Skeletal muscle tissue (tissue), 4 donors: ENCODE measurements around the gene MARS1. TPM values are rescaled to one million over a fixed set of nuclear protein-coding genes. Genes with fewer than 3 reads are reported as not detected.
"Not testable (repeated sequence)": the region's sequence is repeated elsewhere in the genome, so short reads cannot be mapped to it uniquely, and the experiment has no call there.

Experiments
- H3K27ac ChIP-seq: one replicate; pipeline ENCODE4 v1.7.0; 2013; ENCODE audit warnings: mild to moderate bottlenecking, low read depth, low read length, inconsistent platforms
- H3K27me3 ChIP-seq, 3 donors: one replicate each; pipeline ENCODE4 v1.7.0; 2013; ENCODE audit warnings: low read length in 3 of 3; ENCODE audit not compliant: control insufficient read depth in 3 of 3, insufficient read depth in 3 of 3
- H3K36me3 ChIP-seq, 3 donors: one replicate each; pipeline ENCODE4 v1.7.0; 2013; ENCODE audit warnings: low read length in 3 of 3; ENCODE audit not compliant: control insufficient read depth in 3 of 3, insufficient read depth in 3 of 3
- H3K4me1 ChIP-seq, 3 donors: one replicate each; pipeline ENCODE4 v1.7.0; 2013; ENCODE audit warnings: low read length in 3 of 3, mild to moderate bottlenecking in 3 of 3; ENCODE audit not compliant: control insufficient read depth in 3 of 3, insufficient read depth in 3 of 3
- H3K4me3 ChIP-seq, 3 donors: one replicate each; pipeline ENCODE4 v1.7.0; 2013; ENCODE audit warnings: low read length in 3 of 3
- H3K9ac ChIP-seq, 3 donors: one replicate each; pipeline ENCODE4 v1.7.0; 2013; ENCODE audit warnings: low read length in 3 of 3, mild to moderate bottlenecking in 3 of 3, moderate library complexity in 2 of 3, low read depth in 1 of 3
- H3K9me3 ChIP-seq, 3 donors: one replicate each; pipeline ENCODE4 v1.7.0; 2013; ENCODE audit warnings: low read length in 3 of 3; ENCODE audit not compliant: control insufficient read depth in 3 of 3
- total RNA-seq: library from RNA; depleted of rRNA; stranded (reverse); fragments of >200 nt; gene quantifications from one replicate; pipeline ENCODE4 v1.2.3, GENCODE V29; 2014
- donor health status: Osteomylitis.

MARS1 gene
- total RNA-seq, 1 donor from 2014 or later = 68.4 TPM

GRCh38 chr12:57500213-57500612 is 12.3 kb downstream of the MARS1 start:
- Histone ChIP-seq H3K9me3 (no peaks in the 10 kb centered on the region), H3K36me3 (peaks cover 37 to 56% (median 52%) of the 10 kb centered on the region in 3 donors), H3K4me1 (no peaks in the 10 kb centered on the region), H3K27ac (no peak overlapping the region), H3K9ac (no peak overlapping the region), H3K4me3 (no peak overlapping the region), H3K27me3 (no peaks in the 10 kb centered on the region)

- H3K27ac ChIP-seq, H3K9ac ChIP-seq, H3K4me3 ChIP-seq, H3K4me1 ChIP-seq, H3K9me3 ChIP-seq, H3K27me3 ChIP-seq: not testable (repeated sequence)
- peaks cover 43 to 65% (median 57%) of the 10 kb centered on the region in 3 donors for H3K36me3 ChIP-seq
Measured at GRCh38 chr12:57502311-57502969, 14.6 kb downstream of the MARS1 start.

GRCh38 chr12:57506541-57506940 is 18.7 kb downstream of the MARS1 start:
- not testable (repeated sequence) for H3K9ac ChIP-seq, H3K27ac ChIP-seq, H3K27me3 ChIP-seq, H3K4me1 ChIP-seq, H3K9me3 ChIP-seq, H3K4me3 ChIP-seq
- peaks cover 27 to 39% (median 33%) of the 10 kb centered on the region in 3 donors for H3K36me3 ChIP-seq

GRCh38 chr12:57507796-57508195 is 19.9 kb downstream of the MARS1 start:
- H3K27me3 ChIP-seq, H3K4me3 ChIP-seq, H3K27ac ChIP-seq, H3K9me3 ChIP-seq, H3K9ac ChIP-seq, H3K4me1 ChIP-seq: not testable (repeated sequence)
- peaks cover 30 to 44% (median 40%) of the 10 kb centered on the region in 3 donors for H3K36me3 ChIP-seq

DNA sequence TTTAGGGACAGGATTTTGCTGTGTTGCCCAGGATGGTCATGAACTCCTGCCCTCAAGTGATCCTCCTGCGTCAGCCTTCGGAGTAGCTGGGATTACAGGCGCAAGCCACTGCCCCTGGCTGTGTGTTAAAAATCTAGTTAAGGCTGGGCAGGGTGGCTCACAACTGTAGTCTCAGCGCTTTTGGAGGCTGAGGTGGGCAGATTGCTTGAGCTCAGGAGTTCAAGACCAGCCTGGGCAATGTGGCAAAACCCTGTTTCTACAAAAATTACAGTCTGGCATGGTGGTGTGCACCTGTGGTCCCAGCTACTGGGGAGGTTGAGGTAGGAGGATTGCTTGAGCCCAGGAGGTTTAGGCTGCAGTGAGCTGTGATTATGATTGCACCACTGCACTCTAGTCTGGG is 23.3 kb downstream of the MARS1 start:
- Histone ChIP-seq H3K27me3 (no peaks in the 10 kb centered on the region), H3K4me1 (no peaks in the 10 kb centered on the region), H3K27ac (no peak overlapping the region), H3K9ac (no peak overlapping the region), H3K9me3 (no peaks in the 10 kb centered on the region), H3K36me3 (peaks cover 42 to 48% (median 46%) of the 10 kb centered on the region in 3 donors), H3K4me3 (no peak overlapping the region)

GRCh38 chr12:57511588-57512325 is 23.9 kb downstream of the MARS1 start:
- no peak overlapping the region for H3K9ac ChIP-seq
- peaks cover 48 to 52% (median 49%) of the 10 kb centered on the region in 3 donors for H3K36me3 ChIP-seq
- H3K27ac ChIP-seq = no peak overlapping the region
- no peaks in the 10 kb centered on the region for H3K9me3 ChIP-seq
- H3K27me3 ChIP-seq = no peaks in the 10 kb centered on the region
- peaks cover under 1 to 3% (median 3%) of the 10 kb centered on the region in 3 donors for H3K4me1 ChIP-seq
- no peak overlapping the region for H3K4me3 ChIP-seq

GRCh38 chr12:57512665-57513064 is 24.8 kb downstream of the MARS1 start:
- Histone ChIP-seq H3K36me3 (peaks cover 56 to 60% (median 57%) of the 10 kb centered on the region in 3 donors), H3K4me1 (peaks cover 9 to 12% (median 9%) of the 10 kb centered on the region in 3 donors), H3K27ac (no peak overlapping the region), H3K9me3 (no peaks in the 10 kb centered on the region), H3K27me3 (no peaks in the 10 kb centered on the region), H3K4me3 (no peak overlapping the region), H3K9ac (no peak overlapping the region)

DNA sequence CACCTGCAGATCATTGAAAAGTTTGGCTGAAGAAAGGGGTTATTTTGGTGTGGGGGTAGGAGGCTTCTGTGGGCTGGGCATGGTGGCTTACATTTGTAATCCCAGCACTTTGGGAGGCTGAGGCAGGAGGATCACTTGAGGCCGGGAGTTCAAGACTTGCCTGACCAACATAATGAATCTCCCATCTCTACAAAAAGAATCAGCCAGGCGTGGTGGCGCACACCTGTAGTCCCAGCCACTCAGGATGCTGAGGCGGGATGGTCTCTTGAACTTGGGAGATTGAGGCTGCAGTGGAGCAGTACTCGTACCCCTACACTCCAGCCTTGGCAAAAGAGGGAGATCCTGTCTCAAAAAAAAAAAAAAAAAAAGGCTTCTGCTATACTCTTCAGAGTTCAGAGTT is 25.4 kb downstream of the MARS1 start:
- H3K27ac ChIP-seq = no peak overlapping the region
- H3K4me1 ChIP-seq = peaks cover 13 to 15% (median 15%) of the 10 kb centered on the region in 3 donors
- H3K9me3 ChIP-seq = no peaks in the 10 kb centered on the region
- no peak overlapping the region for H3K9ac ChIP-seq
- H3K4me3 ChIP-seq = no peak overlapping the region
- H3K36me3 ChIP-seq = peaks cover 56 to 60% (median 57%) of the 10 kb centered on the region in 3 donors
- H3K27me3 ChIP-seq = no peaks in the 10 kb centered on the region

DNA sequence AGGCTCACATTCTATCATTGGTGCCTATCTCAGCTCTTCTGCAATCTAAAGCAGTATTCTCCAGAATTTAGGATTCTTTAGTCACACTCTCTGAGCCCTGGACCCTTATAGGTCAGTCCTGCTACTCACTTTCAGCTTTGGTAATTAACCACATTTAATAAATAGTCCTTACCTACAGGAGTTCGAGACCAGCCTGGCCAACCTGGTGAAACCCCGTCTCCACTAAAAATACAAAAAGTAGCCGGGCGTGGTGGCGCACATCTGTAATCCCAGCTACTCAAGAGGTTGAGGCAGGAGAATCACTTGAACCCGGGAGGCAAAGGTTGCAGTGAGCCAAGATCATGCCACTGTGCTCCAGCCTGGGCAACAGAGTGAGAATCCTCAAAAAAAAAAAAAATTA is 25.8 kb downstream of the MARS1 start:
- not testable (repeated sequence) for H3K27me3 ChIP-seq, H3K9me3 ChIP-seq, H3K27ac ChIP-seq, H3K4me3 ChIP-seq, H3K9ac ChIP-seq
- Histone ChIP-seq H3K36me3 (peaks cover 56 to 58% (median 57%) of the 10 kb centered on the region in 3 donors), H3K4me1 (peaks cover 13 to 19% (median 15%) of the 10 kb centered on the region in 3 donors)

GRCh38 chr12:57514246-57514645 is 26.4 kb downstream of the MARS1 start:
- not testable (repeated sequence) for H3K4me3 ChIP-seq, H3K9me3 ChIP-seq, H3K9ac ChIP-seq, H3K27me3 ChIP-seq, H3K27ac ChIP-seq
- H3K36me3 ChIP-seq = peaks cover 56 to 57% (median 56%) of the 10 kb centered on the region in 3 donors
- peaks cover 15 to 25% (median 19%) of the 10 kb centered on the region in 3 donors for H3K4me1 ChIP-seq
